Medulla oblongata (tissue), 1 donor: ENCODE measurements around the gene PRKCA.

ENCODE experiments used
- DNase-seq: peaks from one replicate; pipeline ENCODE4 v3.0.0-alpha.2; 2015; ENCODE audit errors: extremely low spot score

PRKCA gene

DNA sequence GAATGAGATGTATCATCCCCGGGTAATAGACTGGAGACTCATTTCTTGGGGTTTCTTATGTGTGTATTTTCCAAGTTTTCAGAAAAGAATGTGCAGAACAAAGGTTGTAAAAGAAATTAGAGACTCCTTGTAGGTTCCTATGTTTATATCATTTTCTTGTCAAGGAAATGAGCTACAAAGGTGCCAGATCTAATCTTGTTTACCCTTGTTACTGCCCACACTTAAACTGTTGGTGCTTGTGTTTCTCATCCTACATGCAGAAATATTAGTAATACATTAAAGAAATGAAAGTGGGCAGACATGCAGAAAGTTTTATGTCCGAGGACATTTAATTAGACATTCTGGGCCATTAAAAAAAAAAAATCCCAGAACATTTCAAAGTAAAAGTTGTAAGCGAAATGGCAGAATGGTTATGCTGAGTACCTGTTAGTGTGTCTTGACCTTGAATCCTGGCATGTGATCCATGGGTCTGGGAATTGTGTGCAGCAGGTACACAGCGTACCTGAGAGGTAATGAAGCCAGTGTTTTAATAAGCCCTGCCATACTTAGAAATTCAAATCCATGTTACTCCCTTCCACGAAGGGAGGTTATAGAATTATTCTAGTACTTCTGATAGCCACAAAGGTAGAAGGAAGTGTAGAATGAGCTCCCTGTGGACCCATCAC is 469.9 kb downstream of the PRKCA start:
- no peak for DNase-seq

DNA sequence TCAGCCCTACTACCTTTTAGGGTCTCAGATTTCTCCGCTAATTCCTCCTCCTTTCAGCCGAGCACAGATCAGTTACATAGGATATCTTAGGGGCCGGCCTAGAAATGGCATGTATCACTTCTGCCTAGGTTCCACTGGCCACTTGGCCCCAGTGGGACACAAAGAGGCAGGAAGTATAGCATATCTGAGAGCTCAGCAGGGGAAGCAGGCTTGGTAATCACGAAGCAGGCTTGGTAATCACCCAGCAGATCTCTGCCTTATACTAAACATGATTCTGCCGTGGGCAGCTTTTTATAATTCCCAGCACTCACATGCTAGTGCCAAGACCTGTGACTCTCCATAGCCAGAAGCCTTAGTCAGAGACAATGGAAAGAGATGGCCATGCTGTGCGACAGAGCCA is 472.9 kb downstream of the PRKCA start:
- no peak for DNase-seq

DNA sequence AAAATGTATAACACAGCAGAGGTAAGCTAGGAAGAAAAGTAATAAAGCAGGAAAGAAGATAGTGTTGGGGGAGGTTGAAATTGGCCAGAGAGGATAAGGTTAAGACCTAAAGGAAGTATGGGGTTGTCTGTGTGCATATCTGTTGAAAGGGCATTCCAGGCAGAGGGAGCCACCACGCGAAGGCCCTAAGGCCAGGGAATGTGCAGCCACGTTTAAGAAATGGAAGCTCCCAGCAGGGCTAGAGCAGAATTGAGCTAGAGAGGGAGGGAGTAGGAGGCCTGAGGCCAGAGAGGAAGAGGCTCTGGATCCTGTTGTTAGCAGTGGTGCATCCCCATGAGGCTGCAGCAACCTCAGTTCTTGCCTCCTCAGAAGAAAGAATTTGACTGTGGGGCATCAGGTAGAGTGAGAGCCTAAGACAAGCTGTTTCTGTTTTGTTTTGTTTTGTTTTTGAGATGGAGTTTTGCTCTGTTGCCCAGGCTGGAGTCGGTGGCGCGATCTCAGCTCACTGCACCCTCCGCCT is 473.5 kb downstream of the PRKCA start:
- DNase-seq = no peak

DNA sequence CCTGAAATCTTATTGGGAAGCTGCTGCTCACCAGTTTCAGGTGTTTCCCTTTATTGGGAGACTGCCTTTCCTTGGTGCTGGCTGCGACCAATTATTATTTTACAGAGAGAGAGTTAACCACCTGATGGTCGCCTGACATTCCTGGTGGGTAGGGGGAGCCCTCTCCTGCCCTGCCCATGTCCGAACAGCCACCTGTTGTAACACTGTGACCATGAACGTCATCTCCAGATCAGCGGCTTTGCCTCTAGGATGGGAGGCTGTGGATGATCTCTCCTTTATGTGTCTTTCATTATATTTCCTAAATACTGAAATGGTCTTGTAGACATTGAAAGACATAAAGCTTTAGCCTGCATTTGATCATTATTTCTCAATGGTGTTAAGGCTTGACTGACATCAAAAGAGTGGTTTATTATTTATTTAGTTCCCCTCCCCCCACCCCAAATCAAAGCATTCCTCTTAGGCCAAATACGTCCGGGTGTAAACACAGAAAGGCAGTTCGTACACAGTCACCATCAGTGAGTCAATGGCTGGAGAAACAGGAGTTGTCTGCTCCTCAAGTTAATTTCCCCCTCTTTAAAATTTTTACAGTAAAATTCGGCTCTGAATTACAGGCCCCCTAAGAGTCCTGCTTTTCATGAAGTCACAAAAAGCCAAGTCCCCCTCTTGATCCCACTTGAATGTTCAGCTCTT is 474.7 kb downstream of the PRKCA start:
- DNase-seq = no peak

DNA sequence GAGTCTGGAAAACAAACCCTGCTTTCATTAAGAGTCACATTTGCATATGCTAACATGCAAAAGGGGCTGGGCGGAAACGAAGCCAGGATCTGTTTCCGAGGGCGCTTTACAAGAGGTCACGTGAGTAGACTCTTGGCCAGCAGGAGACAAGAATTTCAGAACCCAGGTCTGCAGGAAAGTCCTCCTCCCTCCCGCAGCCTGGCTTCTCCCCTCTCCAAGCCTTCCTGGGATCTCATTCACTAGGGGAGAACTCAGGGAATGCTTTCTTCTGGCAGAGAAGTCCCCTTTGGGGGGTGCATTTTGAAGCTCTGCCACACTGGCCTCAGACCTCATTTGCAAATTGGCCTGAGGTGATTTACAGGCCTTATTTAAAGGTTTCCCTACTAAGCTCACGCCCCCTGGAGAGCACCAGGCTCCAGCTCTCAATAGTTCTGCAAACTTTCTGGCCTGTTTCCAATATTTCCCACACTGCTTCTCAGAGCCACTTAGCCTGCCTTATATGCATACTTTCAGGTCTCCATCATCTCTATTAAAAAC is 475.3 kb downstream of the PRKCA start:
- peak; percentile 78 for DNase-seq

DNA sequence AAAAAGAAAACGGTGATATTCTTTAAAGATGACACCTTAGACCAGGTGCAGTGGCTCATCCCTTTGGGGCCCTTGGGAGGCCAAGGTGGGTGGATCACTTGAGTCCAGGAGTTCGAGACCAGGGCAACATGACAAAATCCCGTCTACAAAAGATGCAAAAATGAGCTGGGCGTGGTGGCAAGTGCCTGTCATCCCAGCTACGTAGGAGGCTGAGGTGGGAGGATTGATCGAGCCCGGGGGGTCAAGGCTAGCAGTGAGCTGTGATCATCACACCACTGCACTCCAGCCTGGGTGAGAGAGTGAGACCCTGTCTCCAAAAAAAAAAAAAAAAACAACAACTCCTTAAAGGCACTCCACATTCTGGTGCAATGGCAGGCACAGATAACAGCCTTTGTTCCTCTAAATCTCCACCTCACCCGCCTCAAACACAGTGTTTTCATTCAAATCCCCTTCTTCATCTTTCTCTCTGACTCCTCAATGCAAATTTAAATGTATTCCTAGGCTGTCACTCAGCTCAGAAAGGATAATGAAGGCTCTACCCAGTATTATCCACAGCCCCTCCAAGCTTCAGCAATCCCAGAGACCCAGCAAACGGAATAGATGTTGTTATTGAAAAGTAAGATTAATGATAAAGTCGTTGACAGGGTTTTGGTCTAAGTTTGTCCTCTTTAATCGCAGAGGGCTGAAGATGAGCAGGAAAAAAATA is 476.3 kb downstream of the PRKCA start:
- no peak for DNase-seq

DNA sequence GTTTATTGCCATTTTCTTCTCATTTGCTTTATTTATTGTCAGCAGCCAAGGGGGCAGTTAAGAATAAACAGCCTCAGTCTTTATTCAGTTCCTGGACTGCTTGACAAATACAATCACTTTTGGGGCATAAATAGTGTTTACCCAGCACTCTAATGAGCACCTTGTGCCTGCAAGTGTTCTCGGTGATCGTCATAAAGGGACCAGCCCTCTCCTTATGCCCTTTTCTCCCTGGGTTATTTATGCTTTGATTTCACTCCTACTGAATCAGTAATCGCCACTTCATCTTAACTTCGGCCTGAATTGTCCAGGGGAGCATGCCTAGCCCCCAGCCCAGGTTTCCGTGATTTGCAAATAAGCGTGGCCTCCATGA is 476.8 kb downstream of the PRKCA start:
- no peak for DNase-seq

DNA sequence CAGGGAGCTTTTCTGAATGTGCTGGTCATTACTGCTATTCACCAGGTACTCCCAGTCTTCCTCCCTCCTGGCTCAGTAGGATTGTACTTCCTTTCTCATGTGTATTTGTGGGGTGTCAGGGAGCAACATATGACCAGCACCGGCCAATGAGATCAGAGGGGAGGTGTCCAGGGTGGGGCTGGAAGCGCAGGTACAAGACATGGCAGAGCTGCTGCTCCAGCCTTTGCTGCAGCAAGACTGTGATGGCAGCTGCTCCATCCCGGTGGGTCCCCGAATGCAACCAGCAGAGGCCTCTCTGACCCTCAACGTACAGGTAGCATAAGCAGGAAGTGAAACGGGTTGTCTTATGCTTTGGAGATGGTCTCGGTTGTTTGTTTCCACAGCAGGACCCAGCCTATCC is 478.7 kb downstream of the PRKCA start:
- DNase-seq = no peak

DNA sequence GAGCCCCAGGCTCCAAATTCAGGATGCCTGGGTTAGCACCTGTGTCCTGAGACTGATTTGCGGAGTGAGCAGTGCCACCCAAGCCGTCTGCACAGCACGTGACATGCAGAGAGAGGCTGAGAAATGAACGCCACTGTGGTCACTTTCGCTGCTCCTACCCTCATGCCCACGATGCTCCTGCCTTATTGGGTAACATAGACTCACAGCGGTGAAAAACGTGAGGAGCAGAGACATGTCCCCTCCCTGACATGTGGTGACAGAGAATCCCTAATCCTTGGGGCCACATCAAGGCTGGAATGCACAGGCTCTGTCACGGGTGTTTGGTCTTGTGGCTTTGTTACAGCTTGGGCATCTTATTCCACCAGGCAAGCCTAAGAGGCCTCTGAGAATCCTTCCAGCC is 480.4 kb downstream of the PRKCA start:
- DNase-seq = no peak

DNA sequence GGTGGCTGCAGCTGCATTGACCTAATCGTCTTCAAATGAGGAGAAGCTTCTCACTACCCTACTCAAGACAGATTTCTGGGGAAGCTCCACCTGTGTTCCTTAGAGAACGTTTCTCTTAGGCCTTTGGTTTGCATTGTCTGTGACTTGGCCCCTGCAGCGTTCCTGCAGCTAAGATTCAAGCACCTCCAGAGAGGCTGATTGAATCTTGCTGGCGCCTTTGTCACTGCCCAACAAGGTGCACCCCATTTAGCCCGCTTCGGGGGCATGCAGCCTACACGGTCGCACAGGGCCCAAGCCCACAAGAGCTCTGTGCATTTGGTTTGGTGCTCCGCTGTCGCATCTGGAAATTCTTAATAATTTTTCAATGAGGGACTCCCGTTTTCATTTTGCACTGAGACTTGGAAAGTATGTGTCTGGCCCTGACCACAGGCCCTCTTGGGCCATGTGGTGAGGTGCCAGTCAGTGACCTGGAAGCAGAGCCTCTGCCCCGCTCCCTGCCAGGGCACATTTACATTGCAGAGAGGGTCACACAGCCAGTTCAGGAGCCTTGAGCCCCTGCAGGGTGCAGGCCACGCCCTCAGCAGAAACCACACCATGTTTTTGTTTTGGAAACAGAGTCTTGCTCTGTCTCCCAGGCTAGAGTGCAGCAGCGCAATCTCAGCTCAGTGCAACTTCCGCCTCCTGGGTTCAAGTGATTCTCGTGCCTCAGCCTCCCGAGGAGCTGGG is 481.4 kb downstream of the PRKCA start:
- DNase-seq = no peak

DNA sequence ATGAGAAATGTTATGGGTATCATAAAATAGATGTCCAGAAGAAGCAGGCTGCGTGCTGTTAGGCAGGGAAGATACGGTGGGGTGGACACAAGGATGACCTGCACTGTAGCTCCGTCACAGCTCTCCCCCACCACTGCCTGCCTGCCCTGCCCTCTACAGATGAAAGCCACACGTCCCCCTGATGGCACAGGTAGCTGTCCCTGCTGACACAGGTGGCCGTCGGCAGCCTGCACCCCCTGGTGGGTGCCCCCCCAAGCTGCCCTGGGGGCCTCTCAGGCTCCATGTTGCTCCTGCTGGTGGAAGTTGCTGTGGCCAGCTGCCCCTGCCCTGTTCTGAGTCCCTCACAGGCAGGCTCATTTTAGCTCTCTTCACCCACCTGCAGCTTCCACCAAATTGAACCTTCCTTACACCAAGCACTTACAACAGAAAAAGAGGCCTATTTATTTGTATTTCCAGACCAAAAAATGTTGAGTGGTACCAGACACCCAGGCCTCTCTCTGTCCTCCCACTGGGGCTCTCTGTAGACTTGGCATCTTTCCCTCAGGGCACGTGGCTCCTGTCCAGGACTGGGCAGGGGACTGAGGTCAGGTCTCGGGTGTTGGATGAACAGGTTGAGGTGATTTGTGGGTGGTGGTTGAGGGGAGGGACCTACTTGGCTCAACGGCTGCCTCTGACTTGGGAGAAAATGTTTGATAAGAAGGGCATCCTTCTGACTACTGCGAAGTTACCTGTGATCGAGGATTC is 482.4 kb downstream of the PRKCA start:
- no peak for DNase-seq

DNA sequence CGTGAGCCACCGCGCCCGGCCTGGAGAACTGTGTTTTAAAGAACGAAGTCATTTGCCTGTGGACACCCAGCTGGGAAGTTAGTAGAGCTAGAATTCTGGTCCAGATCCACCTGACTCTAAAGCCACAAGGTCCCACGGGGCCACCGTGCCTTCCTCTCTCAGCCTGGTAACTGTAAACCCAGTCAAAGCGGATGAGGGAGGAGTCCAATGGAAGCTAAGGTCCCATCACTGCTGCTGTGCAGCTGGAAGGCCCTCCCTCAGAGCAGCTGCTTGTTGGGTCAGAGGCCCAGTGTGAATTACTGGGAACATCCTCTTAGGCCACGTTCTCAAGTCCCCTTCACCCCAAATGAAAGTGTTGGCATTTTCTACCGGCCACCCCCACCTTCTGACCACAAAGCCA is 483.7 kb downstream of the PRKCA start:
- no peak for DNase-seq

DNA sequence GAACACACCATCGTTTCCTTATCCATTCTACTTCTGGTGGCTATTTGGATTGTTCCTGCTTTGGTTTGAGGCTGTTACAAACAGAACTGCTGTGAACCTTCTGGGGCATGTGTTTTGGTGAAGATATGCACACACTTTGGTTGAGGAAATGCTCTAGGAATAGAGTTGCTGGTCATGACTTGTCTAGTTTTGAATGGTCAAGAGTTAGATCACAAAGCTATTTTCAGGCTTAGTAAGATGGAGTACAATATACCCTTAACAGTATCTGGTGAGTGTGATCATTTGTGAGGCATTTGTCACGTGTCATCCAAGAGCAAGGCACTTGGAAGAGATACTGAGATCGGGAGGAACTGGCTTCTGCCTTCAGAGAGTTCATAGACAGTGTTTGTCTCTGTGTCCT is 485.5 kb downstream of the PRKCA start:
- DNase-seq = no peak

DNA sequence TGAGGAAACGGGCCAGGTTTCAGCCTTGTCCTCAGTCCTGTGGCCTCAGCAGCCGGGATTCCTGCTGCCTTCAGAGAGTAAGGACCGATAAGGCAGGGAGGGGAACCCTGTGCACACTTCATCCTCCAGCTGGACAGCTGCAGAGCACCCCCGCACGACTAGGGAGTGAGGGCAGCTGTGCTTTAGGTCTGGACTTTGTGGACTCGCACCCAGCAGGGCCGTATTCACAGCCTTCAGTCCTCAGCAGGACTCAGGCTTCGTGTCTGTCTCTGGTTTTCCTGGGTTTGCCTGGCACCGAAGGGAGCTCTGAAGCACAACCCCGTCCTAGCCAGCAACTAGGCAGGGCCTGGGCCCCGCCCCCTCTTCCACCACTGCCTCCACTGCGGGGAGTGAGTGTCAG is 486.7 kb downstream of the PRKCA start:
- DNase-seq = no peak

DNA sequence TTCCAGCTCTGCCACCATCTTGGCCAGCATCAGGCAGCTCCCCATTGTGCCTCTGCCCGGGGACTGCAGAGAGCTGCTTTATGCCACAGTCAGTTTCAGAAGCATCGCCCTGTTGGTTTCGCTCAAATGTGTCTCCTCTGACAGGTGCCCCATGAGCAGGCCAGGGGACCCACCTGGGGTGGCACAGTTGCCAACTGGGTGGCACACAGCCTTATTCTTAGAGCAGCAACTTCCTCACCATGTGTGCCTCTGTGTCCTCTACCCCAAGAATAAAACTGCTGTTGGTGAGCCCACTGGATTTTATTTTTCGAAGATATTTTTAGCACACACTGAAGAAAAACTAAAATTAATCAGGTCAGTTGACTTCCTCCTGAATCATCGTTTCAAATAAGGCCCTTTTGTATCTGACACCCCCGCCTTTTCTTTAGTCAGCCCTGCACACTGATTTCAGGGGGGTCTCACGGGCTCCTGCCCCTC is 487.6 kb downstream of the PRKCA start:
- peak; percentile 38 for DNase-seq

DNA sequence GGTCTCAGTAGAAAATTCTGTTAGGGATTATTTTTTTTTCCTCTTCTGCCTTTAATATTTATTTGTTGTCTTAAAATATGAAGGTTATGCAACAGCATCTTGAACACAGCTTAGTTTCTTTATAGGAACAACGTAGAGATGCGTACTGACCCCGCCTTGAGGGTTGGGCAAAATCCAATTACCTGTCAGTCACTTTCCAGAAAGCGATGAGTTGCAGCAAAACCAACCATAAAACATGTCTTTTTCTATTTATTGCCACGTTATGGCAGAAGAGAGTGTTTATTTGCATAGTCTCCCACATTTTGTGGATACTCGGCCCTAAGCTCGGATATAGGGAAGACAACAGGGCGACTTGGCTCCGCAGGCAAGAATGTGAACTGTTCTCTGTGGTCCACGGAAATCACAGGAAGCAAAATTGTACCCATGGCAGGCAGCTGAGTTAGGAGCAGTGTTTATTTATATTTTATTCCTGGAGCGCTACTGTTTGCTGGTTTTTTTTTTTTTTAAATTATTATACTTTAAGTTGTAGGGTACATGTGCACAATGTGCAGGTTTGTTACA is 488.2 kb downstream of the PRKCA start:
- no peak for DNase-seq

DNA sequence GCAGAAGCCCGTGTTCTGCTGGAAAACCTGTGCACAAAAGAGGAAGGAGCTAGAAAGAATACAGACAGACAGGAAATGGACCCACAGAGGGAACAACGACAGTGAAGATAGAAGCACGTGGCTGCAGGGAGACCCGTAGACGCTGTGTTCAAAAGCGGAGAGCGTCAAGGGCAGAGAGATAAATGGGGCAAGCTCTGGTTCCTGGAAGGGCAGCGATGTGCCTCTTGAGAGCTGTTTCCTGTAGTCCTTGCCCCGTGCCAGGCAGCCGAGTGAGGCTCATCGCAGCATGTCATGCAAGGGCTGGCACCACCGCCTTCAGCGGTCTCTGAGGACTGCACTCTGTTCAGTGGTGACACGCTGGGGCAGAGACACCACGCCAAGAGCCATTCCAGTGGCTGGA is 488.9 kb downstream of the PRKCA start:
- peak; percentile 84 for DNase-seq

DNA sequence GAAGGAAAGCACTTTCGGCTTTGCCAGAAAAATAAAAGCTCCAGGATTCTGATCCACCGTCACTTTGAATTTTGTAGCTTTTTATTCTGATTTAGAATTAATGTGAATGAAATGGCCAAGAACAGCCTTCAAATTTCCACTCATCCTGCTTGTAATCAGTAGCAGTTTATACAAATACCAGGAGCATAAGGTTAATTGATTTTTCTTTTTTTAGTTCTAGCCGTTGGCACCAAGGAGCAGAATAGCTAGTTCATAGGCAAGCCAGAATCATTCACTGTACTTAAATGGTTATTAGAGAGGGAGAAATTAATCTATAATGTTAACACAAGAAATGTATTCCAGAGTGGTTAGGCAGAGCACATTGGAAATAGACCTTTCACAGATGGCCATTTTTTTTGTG is 491.4 kb downstream of the PRKCA start:
- DNase-seq = no peak

DNA sequence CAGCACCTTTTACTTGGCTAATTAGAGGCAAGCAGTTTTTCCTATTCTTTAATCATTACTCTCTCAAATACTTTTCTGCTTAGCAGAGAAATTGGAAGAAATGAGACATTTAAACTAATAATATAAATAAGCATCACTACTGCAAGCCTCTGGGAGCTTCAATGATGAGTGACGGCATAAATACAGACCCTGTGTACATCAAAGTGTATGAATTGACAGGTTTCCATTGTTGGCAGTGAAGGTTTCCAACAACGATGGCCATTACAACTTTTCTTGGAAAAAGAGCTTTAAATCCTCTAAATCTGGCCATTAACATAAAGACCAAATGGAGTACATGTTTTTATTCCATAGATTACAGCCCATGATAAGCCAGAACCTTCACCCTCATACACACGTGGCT is 493.1 kb downstream of the PRKCA start:
- DNase-seq = no peak

DNA sequence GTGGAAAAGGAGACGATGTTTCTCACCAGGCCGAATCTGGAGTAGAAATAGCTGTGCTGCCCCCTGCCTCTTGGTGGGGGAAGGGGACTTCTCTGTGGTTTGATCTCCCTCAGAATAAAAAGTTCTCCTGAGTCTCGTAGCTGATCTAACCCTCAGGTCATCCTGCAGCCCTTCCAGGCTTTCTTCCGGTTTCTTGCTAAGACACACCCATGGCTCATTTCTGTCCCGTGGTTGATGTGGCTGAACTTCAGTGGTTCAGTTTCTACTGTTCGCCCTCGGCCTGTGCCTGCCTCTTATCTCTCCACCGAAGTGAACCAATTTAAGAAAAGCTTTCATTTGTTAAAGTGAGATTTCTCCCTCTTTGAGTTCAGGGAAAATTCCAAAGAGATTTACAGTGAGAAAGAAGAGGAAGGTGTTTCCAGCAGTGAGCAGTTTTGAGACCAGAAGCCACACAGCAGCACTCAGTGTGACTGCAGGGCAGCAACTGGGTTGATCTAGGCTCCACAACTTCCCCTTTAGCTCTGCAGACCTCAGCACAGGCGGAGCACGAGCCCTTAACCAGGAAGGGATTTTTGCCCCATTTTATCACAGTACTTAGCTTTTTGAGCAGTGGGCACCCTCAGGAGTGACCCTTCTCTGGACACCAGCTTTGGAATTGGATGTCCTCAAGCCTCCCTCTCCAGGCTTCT is 497.6 kb downstream of the PRKCA start:
- DNase-seq = peak; percentile 67
